GM21515 (cell line): ENCODE measurements around the gene BAIAP3.

ENCODE experiments used
- ATAC-seq: cut with Tn5 transposase; IDR thresholded peaks from one replicate; pipeline ENCODE4 v1.9.1; 2021; ENCODE audit not compliant: unreplicated experiment

Gene BAIAP3

DNA sequence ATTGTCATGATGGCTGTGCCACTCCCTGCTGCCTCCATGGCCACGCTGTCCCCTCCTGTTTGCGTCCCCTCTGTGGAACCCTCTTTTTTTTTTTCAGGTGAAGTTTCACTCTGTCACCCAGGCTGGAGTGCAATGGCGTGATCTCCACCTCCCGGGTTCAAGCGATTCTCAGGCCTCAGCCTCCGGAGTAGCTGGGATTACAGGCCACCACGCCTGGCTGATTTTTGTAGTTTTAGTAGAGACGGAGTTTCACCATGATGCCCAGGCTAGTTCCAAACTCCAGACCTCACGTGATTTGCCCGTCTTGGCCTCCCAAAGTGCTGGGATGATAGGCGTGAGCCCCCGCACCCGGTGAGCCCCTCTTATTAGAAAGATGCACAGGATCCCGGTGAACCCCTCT, 35.0 kb upstream of the BAIAP3 start:
- no peak for ATAC-seq

DNA sequence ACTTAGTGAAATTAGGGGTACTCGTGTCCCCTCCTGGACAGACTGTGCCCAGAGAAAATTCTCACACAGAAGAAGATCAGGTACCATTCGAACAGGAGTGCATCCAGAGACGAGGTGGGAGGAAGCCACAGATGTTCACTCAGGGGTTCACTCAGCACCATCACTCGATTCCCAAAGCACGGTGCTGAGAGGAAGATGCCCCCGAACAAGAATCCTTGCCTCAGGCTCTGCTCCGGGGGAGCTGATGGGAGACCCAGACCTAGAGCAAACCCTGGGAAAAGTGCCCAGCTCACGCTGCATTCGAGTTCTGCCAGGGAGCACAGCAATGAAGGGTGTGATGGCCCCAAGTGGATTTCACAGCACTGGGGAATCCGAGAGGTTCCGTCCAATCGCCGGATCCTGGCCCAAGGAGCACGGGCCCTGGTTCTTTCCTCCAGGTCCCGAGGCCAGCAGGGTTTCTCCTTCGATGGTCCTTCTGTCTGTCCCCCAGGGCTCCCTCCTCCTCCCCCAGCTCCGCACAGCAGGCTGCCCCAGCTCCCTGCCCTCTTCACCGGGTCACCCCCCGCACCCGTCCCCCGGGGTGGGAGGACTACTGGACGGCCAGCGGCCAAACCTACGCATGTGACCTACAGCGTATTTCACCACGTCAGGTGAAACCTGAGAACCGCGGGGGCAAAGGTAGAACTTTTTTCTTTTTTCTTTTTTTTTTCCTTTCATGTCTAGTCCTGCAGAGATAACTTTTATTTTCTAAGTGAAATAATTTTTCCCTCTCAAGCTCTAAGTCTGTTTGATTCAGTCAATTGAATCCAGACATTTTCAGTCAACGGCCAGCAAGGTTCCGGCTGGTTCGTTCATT, 34.2 kb upstream of the BAIAP3 start:
- no peak for ATAC-seq

DNA sequence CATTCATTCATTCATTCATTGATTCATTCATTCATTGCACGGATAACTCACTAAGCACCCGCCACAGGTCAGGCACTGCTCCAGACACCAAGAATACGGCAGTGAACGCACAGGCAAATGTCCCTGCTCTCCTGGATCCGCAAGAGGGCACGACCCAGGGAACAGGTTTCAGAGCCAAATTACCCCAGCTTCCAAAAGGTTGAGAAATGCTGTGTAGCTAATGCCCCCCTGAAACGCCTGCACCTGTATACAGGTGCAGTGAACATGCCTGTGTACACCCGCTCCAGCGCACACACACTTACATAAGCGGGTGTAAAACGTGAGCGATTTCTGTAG, 33.6 kb upstream of the BAIAP3 start:
- no peak for ATAC-seq

- no peak for ATAC-seq
Measured at GRCh38 chr16:1300664-1301476, 32.6 kb upstream of the BAIAP3 start.

GRCh38 chr16:1301562-1301961, 31.9 kb upstream of the BAIAP3 start:
- ATAC-seq: no peak

DNA sequence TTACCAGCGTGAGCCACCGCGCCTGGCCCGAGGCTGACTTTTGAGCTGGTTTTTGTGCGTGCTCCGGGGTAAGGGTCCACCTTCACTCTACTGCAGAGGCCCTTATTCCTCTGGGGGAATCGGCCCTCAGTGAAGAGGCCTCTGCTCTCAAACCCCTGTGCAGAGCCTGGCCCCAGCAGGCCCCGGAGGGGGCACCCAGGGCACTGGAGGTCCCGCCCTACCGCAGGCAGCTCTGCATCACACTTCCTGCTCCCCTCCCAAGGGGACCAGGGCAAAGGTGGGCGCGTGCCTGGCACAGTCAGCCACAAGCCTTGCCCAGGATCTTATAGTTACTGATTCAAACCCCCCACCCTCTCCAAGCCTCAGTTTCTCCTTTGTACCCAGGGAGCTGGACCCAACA, 27.6 kb upstream of the BAIAP3 start:
- ATAC-seq: no peak

DNA sequence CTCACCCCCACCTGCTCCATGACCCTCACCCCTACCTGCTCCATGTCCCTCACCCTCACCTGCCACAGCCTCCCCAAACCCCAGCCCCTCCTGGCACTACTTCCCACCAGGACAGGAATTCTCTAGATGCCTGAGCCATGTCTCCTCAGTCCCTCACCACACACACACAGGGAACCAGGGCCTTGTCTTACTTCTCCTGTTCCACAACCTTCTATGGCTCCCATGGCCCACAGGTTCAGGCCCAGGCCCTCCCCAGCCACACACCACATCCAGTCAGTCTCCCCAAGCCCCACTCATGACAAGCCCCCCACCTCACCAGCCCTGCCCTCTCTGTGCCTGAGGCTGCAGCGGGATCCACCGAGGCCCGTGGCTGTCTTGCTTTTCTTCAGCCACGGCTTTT, 27.1 kb upstream of the BAIAP3 start:
- no peak for ATAC-seq

DNA sequence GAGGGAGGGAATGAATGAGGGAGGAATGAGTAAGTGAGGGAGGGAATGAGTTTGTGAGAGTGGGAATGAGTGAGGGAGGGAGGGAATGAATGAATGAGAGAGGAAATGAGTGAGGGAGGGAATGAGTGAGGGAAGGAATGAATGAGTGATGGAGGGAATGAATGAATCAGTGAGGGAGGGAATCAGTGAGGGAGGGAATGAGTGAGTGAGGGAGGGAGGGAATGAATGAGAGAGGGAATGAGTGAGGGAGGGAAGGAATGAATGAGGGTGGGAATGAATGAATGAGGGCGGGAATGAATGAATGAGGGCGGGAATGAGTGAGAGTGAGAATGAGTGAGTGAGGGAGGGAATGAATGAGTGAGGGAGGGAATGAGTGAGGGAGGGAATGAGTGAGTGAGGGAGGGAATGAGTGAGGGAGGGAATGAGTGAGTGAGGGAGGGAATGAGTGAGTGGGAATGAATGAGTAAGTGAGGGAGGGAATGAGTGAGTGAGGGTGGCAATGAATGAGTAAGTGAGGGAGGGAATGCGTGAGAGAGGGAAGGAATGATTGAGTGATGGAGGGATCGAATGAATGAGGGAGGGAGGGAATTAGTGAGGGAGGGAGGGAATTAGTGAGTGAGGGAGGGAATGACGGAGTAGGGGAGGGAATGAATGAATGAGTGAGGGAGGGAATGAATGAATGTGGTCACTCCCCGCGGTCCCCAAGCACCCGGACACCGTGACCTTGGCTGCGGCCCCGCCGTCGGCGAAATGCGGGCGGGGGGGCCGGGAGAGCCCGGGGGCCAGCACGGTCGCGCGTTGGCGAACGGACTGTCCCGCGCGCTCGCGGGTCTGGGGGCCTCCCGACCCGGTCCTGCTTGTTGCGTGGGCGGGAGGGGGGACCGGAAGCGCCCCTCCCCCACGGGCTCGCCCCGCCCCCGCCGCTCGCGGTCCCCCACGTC, 25.1 kb upstream of the BAIAP3 start:
- no peak for ATAC-seq

DNA sequence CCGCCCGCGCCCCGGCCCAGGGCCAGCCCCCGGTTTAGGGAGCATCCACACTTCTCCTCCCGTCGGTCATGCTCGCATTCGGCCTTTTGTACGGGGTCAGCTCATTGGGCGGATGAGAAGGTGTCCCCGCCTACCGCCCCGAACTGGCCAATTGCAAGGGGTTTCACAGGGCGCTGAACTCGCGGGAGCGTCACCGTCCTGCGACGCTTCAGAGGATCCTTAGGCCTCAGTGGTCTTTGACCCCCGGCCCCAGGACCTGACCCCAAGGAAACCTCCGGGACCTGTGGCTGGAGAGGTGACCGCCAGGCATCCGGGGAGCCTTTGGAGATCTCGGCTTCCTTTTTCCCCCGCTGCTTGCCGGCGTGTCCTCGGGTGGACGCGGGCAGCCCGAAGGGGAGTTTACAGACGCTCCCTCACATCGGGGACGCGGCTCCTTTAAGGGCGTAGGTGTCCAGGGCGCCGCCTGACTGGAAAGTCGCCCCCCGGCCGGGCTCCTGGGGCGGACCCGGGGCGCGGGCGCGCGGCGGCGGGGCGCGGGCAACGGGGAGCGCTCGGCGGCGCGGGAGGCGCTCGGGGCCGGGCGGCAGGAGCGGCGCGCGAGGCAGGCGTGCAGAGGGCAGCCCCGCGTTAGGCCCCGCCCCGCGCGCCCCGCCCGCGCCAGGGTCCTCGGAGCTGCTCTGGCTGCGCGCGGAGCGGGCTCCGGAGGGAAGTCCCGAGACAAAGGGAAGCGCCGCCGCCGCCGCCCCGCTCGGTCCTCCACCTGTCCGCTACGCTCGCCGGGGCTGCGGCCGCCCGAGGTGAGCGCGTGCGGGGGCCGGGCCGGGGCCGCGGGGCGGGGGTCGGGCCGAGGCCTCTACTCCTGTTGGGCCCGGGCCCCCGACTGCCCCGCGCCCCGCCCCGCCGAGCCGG, 24.2 kb upstream of the BAIAP3 start, which contains the start of gene UBE2I:
UBE2I (plus strand) TSS at position 660 of the 909 bp plus-strand sequence. CDS start 4,395 bp downstream, outside the sequence.
- peak; percentile 56 for ATAC-seq

- ATAC-seq: peak; percentile 20
Measured at GRCh38 chr16:1309888-1310831, 23.3 kb upstream of the BAIAP3 start.

DNA sequence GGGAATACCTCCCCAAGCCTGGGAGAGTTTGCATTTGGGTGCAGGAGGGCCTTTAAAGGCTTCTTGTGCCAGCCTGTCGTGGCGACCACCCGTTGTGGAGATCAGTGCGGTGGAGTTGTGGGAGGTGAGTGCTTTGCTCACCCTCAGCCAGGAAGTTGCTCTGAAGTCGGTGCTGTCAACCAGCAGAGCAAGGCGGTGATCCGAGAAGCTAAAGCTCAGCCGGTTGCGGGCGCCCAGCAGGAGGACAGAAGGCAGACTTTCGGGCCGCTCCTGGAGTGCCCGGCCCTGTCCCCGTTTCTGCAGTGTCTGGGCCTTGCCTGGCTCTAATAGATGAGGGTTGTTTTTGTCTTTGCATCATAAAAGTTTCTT, 22.6 kb upstream of the BAIAP3 start:
- no peak for ATAC-seq

DNA sequence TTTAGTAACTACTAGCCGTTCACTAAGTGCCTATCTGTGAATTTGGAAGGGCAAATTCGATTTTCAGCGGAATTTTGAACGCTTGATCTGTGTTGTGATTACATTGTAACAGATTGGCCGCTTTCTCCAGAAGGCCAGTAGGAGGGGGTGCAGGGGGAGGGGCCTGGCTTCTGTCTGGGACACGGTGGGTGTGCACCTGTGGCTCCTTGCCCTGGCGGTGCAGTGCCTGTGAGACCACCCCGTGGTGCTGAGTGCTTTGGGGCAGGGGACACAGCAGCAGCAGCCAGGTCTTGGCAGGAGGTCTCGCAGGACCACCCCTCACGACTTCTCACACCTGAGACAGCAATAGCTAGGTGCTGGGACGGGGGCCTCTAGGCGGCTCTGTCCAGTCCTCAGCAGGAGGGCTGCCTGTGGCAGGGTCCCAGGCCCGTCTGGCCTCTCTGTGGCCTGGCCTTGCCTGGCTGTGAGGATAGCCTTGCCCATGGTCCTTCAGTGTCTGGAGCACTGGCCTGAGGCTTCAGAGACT, 22.2 kb upstream of the BAIAP3 start:
- ATAC-seq: no peak

GRCh38 chr16:1311738-1312466, 21.5 kb upstream of the BAIAP3 start:
- ATAC-seq: no peak

DNA sequence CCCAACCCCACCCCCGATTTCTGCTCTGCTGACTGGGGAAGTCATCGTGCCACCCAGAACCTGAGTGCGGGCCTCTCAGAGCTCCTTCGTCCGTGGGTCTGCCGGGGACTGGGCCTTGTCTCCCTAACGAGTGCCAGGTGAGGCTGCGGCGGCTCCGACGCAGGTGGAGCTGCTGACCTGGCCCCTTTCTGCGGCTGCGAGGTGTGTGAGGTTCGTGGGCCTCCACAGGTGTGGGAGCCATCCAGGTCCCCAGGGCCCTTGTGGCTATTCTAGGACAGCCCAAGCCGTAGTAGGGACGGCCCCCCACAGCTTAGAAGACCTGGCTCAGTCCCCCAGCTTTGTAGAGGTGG, 21.0 kb upstream of the BAIAP3 start:
- ATAC-seq: no peak

DNA sequence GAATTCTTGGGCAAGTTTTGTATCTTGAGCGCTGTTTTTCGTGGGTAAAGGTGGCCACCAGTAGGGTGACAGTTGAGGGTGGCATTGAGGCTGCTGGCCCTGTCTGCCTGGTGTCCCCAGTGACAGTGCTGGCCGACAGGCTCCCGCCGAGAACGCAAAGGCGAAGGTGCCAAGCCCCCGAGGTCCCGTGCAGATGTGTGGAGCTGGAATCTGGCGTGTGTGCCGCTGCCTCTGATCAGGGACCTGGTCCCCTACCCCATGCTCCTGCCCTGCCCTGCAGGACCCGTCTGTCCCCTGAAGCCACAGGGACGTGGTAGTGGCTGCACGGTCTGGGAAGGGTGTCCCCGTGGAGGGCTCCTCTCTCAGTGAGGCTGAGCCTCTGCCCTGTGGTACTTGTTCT, 20.5 kb upstream of the BAIAP3 start:
- ATAC-seq: no peak

DNA sequence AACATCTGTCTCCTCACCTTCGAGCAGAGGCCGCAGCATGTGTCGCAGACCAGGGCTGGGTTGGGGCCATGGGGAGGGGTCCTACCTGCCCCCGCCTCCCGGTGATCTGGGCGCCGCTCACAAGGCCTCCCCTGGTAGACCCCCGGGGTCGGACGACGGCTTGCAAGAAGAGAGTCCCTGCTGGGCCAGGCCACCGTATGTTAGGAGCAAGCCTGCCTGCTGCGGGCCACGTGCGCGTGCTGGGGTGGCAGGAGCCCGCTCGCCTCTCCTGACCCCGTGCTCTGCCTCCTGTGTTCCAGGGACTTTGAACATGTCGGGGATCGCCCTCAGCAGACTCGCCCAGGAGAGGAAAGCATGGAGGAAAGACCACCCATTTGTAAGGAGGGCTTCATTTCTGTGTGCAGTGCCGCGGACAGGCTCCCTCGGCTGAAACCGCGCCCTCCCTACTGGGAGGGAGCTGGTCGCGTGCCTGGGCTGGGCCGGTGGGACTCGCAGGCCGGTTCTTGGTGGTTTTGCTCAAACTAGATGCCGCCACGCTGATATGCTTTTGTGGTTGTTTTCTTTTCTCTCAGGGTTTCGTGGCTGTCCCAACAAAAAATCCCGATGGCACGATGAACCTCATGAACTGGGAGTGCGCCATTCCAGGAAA, 19.6 kb upstream of the BAIAP3 start:
- ATAC-seq: no peak

DNA sequence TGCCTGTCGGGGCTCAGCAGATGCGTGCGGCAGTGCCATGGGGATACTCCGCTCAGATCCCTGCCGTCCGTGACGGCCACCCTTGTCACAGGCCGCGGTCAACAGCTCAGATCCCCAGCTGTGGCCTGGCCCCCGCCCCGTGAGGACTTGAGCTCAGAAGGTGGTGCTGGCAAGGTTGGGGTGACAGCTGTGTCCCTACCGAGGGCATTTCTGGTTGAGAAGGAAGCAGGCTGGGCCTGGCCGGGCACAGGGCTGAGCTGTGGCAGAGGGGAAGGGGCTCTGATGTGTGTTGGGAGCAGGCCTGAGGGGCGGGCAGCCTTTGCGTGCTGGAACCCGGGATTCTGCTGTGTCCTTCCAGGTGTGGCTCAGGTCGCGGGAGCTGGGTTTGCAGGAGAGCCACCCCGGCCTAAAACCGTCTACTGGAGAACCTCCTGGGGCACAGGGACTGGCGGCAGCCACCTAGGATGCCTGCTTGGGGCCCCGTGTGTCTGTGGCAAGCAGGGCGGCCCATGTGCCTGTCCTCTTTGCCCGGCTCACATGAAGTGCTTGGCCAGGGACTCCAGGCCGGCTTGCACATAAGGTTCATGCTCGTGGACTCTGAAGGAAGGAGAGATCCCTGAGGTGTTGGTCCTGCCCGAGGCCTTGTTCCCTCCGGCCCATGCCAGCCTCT, 18.9 kb upstream of the BAIAP3 start:
- no peak for ATAC-seq
